ENCODE data around the gene ETS1. TPM values are rescaled to one million over a fixed set of nuclear protein-coding genes. Genes with fewer than 3 reads are reported as not detected.
A peak's percentile ranks its signal among the peaks of the same experiment; 100 is the strongest.

The ETS1 gene
- total and polyA plus RNA-seq, 2 experiments from 2014 or later: 1.7 to 10.2 TPM

DNA sequence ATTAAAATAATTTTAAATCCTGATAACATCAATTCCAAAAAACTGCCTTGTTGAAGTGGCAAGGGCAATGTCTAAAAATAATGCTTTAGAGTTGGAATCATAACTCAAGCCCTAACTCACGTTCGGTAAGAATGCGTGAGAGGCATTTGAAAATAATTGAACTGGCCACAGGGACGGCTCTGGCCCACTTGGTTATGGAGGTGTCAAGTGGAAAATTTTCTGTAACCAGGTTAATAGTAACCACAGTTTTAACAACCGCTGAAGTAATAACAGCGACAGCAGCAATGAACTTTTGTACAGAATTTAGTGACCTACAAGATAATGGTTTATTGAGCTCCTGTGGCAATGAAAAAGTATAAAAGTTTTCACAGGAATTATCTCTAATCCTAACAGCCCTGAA is 79.4 kb downstream of the ETS1 start:
- H3K36me3 ChIP-seq: no peaks in the 10 kb centered on the region
- no peak overlapping the region for H3K4me3 ChIP-seq
- no peak overlapping the region for H3K27ac ChIP-seq
- no peaks in the 10 kb centered on the region for H3K27me3 ChIP-seq
- no peak for DNase-seq (ENCODE audit: low read depth in 1 of 2, low spot score in 1 of 2)
- H3K4me1 ChIP-seq (ENCODE audit: low read depth): no peaks in the 10 kb centered on the region
- H3K9me3 ChIP-seq (ENCODE audit: low read depth): no peaks in the 10 kb centered on the region
- TF ChIP-seq, protein P1, sequence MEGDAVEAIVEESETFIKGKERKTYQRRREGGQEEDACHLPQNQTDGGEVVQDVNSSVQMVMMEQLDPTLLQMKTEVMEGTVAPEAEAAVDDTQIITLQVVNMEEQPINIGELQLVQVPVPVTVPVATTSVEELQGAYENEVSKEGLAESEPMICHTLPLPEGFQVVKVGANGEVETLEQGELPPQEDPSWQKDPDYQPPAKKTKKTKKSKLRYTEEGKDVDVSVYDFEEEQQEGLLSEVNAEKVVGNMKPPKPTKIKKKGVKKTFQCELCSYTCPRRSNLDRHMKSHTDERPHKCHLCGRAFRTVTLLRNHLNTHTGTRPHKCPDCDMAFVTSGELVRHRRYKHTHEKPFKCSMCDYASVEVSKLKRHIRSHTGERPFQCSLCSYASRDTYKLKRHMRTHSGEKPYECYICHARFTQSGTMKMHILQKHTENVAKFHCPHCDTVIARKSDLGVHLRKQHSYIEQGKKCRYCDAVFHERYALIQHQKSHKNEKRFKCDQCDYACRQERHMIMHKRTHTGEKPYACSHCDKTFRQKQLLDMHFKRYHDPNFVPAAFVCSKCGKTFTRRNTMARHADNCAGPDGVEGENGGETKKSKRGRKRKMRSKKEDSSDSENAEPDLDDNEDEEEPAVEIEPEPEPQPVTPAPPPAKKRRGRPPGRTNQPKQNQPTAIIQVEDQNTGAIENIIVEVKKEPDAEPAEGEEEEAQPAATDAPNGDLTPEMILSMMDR (IDR thresholded peaks at IDR 0.05; ENCODE audit: low read depth, low read length): no peak

DNA sequence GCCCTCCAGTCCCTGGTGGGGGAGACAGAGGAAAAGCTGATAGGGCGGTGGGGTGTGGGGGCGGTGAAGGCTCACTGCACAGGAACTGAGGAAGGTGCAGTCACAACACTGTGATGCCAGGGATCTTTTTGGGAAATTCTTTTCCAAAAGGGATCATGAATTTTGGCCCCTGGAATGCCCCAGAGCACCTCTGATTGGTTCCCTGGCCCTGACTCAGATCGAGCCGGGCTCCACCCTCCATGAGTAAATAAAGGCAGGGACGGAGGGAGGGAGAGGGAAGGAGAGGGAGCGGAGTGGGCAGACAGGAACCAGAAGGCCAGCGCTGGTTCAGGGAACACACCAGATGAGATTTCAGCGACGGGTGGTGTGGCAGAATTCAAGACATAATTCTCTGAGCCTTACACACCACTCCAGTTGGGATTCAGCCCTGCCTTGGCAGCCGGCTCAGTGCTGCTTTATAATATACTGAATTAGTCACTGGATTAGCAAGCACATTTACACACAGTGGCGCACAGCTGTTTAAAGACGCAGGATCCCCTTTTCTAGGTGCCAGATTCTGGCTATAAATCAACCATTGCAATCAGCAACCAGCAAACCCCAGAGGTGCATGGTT is 80.3 kb downstream of the ETS1 start:
- no peaks in the 10 kb centered on the region for H3K9me3 ChIP-seq (ENCODE audit: low read depth)
- H3K4me3 ChIP-seq: no peak overlapping the region
- H3K36me3 ChIP-seq: no peaks in the 10 kb centered on the region
- H3K27me3 ChIP-seq: no peaks in the 10 kb centered on the region
- DNase-seq (ENCODE audit: low read depth in 1 of 2, low spot score in 1 of 2): peak in 1 of 2 donors; percentile 93
- TF ChIP-seq, protein P1 (IDR thresholded peaks at IDR 0.05; ENCODE audit: low read depth, low read length): no peak
- H3K27ac ChIP-seq: no peak overlapping the region
- H3K4me1 ChIP-seq (ENCODE audit: low read depth): peaks cover 6% of the 10 kb centered on the region

DNA sequence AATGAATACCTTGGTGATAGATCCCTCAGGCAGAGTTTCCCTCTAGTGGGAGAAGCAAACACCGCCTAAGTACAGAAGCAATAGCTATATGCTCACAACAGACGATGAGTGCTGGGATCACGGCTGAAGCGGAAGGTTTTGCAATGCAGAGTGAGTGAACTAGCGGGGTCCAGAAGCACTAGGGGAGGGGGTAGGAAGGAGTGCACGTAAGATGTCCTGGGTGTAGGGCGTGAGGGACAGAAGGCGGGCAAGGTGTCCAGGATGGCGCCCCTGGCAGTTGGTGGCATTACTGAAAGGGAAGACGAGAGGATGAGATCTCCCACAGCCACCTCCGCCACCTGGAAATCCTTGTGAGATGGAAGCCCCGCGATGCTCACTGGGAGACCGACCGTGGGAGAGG is 81.0 kb downstream of the ETS1 start:
- TF ChIP-seq, protein P1 (IDR thresholded peaks at IDR 0.05; ENCODE audit: low read depth, low read length): no peak
- no peak overlapping the region for H3K4me3 ChIP-seq
- DNase-seq (ENCODE audit: low read depth in 1 of 2, low spot score in 1 of 2): no peak
- no peaks in the 10 kb centered on the region for H3K27me3 ChIP-seq
- peaks cover 11% of the 10 kb centered on the region for H3K4me1 ChIP-seq (ENCODE audit: low read depth)
- no peaks in the 10 kb centered on the region for H3K9me3 ChIP-seq (ENCODE audit: low read depth)
- H3K36me3 ChIP-seq: no peaks in the 10 kb centered on the region
- H3K27ac ChIP-seq: no peak overlapping the region

DNA sequence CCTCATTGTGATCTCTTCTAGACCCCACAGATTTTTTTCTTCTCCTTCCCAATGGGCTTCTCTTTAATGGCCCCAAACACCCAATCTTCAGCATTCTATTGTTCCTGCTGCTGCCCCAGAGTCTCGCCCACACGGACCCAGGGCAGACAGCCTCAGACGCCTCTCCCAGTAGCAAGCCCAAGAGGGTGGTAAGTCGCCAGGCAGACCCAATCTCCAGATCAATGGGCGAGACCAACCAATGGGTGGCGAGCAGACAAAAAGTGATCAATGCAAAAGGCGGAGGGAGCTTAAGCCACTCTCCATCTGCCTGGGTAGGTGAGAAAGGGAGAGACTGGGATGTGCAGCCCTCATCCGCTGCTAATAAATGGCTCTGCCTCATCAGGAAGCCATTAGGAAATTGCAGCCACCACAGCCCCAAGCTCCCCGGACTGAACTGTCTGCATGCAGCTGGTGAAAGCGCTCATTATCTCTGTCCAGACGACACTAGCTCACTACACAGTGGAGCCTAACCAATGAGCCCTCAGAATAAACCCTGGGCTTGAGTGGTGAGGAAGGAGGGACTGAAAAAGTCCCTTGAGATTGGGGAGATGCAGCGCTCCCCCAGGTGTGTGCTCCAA is 81.8 kb downstream of the ETS1 start:
- Histone ChIP-seq H3K4me3 (no peak overlapping the region), H3K27ac (no peak overlapping the region), H3K36me3 (no peaks in the 10 kb centered on the region), H3K4me1 (ENCODE audit: low read depth) (peaks cover 11% of the 10 kb centered on the region), H3K9me3 (ENCODE audit: low read depth) (no peaks in the 10 kb centered on the region), H3K27me3 (no peaks in the 10 kb centered on the region)
- TF ChIP-seq, protein P1 (IDR thresholded peaks at IDR 0.05; ENCODE audit: low read depth, low read length): no peak
- DNase-seq (ENCODE audit: low read depth in 1 of 2, low spot score in 1 of 2): no peak

DNA sequence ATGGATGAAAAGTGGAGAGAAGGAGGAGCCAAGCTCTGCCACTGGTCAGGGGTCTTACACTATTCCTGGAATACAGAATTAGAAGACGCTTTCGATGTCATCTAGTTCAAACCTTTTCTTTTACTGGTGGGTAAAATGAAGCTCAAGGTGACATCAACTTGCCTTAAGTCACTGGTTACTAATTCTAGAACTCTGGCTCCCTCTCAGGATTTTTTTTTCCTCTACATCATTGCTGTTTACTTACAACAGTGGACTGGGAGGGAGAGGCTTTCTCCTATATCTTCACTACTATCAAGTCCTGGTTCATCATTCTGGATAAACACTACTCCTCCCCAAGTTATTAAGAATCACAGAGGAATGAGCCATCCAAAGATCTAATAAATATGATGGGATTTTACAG is 82.9 kb downstream of the ETS1 start:
- no peaks in the 10 kb centered on the region for H3K9me3 ChIP-seq (ENCODE audit: low read depth)
- H3K27ac ChIP-seq: no peak overlapping the region
- TF ChIP-seq, protein P1 (IDR thresholded peaks at IDR 0.05; ENCODE audit: low read depth, low read length): no peak
- no peak overlapping the region for H3K4me3 ChIP-seq
- no peaks in the 10 kb centered on the region for H3K36me3 ChIP-seq
- no peak for DNase-seq (ENCODE audit: low read depth in 1 of 2, low spot score in 1 of 2)
- peaks cover 11% of the 10 kb centered on the region for H3K4me1 ChIP-seq (ENCODE audit: low read depth)
- peaks cover 4% of the 10 kb centered on the region for H3K27me3 ChIP-seq
